K562 (cell line): Measurements from ENCODE around the gene JUN. TPM values are rescaled to one million over a fixed set of nuclear protein-coding genes. Genes with fewer than 3 reads are reported as not detected.

Experiments used
- BACH1 ChIP-seq: fragments of 200-800 bp; sonication (Bioruptor generic); IDR thresholded peaks from 2 replicates; pipeline ENCODE4 v1.6.1; 2016; ENCODE audit warnings: missing genetic modification characterization, missing compliant biosample characterization
- EGR1 ChIP-seq: fragments of 450-650 bp; conservative IDR thresholded peaks from 2 replicates; pipeline ENCODE4 v1.6.1; 2017; ENCODE audit warnings: mild to moderate bottlenecking
- EP400 ChIP-seq: fragments of 450-650 bp; IDR thresholded peaks from 2 replicates; pipeline ENCODE4 v1.6.1; 2017; ENCODE audit warnings: antibody characterized with exemption, mild to moderate bottlenecking, moderate library complexity
- FIP1L1 ChIP-seq: fragments of 200-400 bp; formaldehyde crosslinking; IDR thresholded peaks from 2 replicates; pipeline ENCODE4 v1.6.1; 2018; ENCODE audit warnings: mild to moderate bottlenecking, low read depth, low read length; ENCODE audit not compliant: poor library complexity, severe bottlenecking
- HDAC3 ChIP-seq: fragments of 450-650 bp; IDR thresholded peaks from 2 replicates; pipeline ENCODE4 v1.6.1; 2018; ENCODE audit warnings: borderline replicate concordance, mild to moderate bottlenecking, moderate library complexity; ENCODE audit not compliant: partially characterized antibody
- ILK ChIP-seq: fragments of 450-650 bp; IDR thresholded peaks from 2 replicates; pipeline ENCODE4 v1.6.1; 2016; ENCODE audit warnings: missing genetic modification characterization, low read depth, mild to moderate bottlenecking, missing compliant biosample characterization, moderate library complexity, borderline replicate concordance
- MEIS2 ChIP-seq: fragments of 450-650 bp; IDR thresholded peaks from 2 replicates; pipeline ENCODE4 v1.6.1; 2014; ENCODE audit warnings: mild to moderate bottlenecking; ENCODE audit not compliant: partially characterized antibody
- PHB2 ChIP-seq: fragments of 450-650 bp; IDR thresholded peaks from 2 replicates; pipeline ENCODE4 v1.6.1; 2017; ENCODE audit warnings: low read depth
- PRMT5 ChIP-seq: sonication (generic); formaldehyde crosslinking; IDR thresholded peaks from 2 replicates; pipeline ENCODE4 v1.5.0; 2020; ENCODE audit warnings: missing genetic modification reagents
- RBM34 ChIP-seq: fragments of 200-400 bp; formaldehyde crosslinking; IDR thresholded peaks from 2 replicates; pipeline ENCODE4 v1.6.1; 2018; ENCODE audit warnings: low read length, borderline replicate concordance; ENCODE audit not compliant: insufficient read depth
- SRSF1 ChIP-seq: fragments of 200-400 bp; formaldehyde crosslinking; IDR thresholded peaks from 2 replicates; pipeline ENCODE4 v1.6.1; 2017; ENCODE audit warnings: mild to moderate bottlenecking, low read depth, low read length, moderate library complexity
- TRIM28 ChIP-seq: fragments of 450-650 bp; IDR thresholded peaks from 2 replicates; pipeline ENCODE4 v1.6.1; 2017
- YBX1 ChIP-seq: fragments of 450-650 bp; IDR thresholded peaks from 2 replicates; pipeline ENCODE4 v1.7.1; 2016; ENCODE audit warnings: mild to moderate bottlenecking
- ZFPM2 ChIP-seq: fragments of 250-450 bp; sonication (Bioruptor Pico); IDR thresholded peaks from 2 replicates; pipeline ENCODE4 v1.5.1; 2022; ENCODE audit warnings: mild to moderate bottlenecking
- ZFX ChIP-seq: sonication (generic); formaldehyde crosslinking; IDR thresholded peaks from 2 replicates; pipeline ENCODE4 v1.8.0; 2022; ENCODE audit warnings: mild to moderate bottlenecking, missing genetic modification reagents, moderate library complexity
- ZNF316 ChIP-seq: fragments of 450-650 bp; IDR thresholded peaks from 2 replicates; pipeline ENCODE4 v1.6.1; 2016
- ZNF583 ChIP-seq: fragments of 250-450 bp; sonication (Bioruptor Pico); IDR thresholded peaks from 2 replicates; pipeline ENCODE4 v1.4.0; 2020
- polyA plus RNA-seq, 8 experiments: library from polyadenylated mRNA; depleted of rRNA in 4 of 8; stranded (reverse) in 5 of 8; unstranded in 3 of 8; fragments of >200 nt; fragmentation: Nextera tagmentation in 2 of 8; fragmentation: Illumina TruSeq in 1 of 8; extraction: Ambion mirVana in 2 of 8; extraction: Trizol in 1 of 8; gene quantifications; 2 replicates each; pipeline versions ENCODE4 v1.2.1 to v1.2.3, GENCODE V29; 2011 to 2014; ENCODE audit warnings: inconsistent platforms in 1 of 8, missing spikeins in 1 of 8
- total RNA-seq, 7 experiments: library from RNA; depleted of rRNA in 6 of 7; stranded (reverse); fragments of >200 nt in 6 of 7; fragmentation: Illumina TruSeq in 2 of 7; extraction: Trizol in 2 of 7; gene quantifications; 2 replicates each; pipeline versions ENCODE4 v1.2.1 to v1.2.3, GENCODE V29; 2011 to 2021; ENCODE audit warnings: low replicate concordance in 1 of 7
- TF ChIP-seq, protein P1 (sequence below): sonication (generic); formaldehyde crosslinking; IDR thresholded peaks from 2 replicates; pipeline ENCODE4 v1.8.1; 2023; ENCODE audit warnings: mild to moderate bottlenecking, missing genetic modification reagents
- TF ChIP-seq, protein P2 (sequence below): fragments of 250-450 bp; sonication (Bioruptor Pico); IDR thresholded peaks from 2 replicates; pipeline ENCODE4 v1.9.0; 2021; ENCODE audit warnings: mild to moderate bottlenecking
- TF ChIP-seq, protein P3 (sequence below): conservative IDR thresholded peaks from 2 replicates; pipeline ENCODE4 v1.6.1; 2011; ENCODE audit warnings: low read depth, mild to moderate bottlenecking, low read length; ENCODE audit not compliant: control insufficient read depth
- TF ChIP-seq, protein P4 (sequence below): sonication (generic); formaldehyde crosslinking; IDR thresholded peaks from 2 replicates; pipeline ENCODE4 v1.9.0; 2022; ENCODE audit warnings: mild to moderate bottlenecking, missing genetic modification reagents
- TF ChIP-seq, protein P5 (sequence below): fragments of 250-450 bp; sonication (Bioruptor Pico); IDR thresholded peaks from 2 replicates; pipeline ENCODE4 v1.4.0; 2020; ENCODE audit warnings: mild to moderate bottlenecking, moderate library complexity

The JUN gene
- total and polyA plus RNA-seq, 9 of the 15 experiments (the other 6 are each of a cell fraction or from before 2014, with no cell fraction given) = 0.32 to 23.4 (median 4.0) TPM

DNA sequence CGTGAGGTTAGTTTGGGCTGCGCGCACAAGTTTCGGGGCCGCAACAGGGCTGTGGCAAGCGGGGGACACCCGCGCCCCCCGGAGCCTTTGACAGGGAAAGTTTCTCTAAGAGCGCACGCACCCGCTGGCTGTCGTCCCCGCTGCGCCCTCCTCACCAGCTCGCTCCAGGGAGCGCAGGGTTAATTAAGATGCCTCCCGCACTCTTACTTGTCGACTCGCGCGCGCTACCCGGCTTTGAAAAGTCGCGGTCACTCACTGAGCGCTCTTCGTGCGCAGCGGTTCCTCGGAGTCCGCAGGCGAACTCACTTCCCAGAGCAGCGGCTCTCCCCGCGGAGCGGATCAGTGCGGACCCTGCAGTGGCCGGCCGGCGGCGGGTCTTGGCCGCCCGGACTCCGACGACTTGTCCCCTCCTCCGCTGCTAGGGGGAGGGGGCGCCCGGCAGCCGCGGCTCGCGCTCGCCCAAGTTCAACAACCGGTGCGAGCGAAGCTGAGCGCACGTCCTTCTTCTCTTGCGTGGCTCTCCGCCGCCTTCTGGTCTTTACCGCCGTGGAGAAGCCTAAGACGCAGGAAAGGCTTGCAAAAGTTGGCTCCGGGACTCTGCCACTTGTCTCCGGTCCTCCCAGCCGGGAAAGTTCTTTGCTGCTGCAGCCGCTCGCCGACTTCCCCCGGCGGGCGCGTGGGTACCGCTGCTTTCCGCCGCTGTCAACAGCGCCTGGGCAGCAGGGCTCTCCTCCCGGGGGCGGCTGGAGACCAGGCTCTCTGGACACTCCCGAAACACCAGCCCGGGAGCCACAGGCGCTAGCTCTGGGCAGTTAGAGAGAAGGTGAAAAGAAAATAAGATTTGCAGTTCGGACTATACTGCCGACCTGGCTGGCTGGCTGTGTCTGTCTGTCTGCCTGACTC, 506 bp downstream of the JUN start (continued):
- TF ChIP-seq, protein P1, sequence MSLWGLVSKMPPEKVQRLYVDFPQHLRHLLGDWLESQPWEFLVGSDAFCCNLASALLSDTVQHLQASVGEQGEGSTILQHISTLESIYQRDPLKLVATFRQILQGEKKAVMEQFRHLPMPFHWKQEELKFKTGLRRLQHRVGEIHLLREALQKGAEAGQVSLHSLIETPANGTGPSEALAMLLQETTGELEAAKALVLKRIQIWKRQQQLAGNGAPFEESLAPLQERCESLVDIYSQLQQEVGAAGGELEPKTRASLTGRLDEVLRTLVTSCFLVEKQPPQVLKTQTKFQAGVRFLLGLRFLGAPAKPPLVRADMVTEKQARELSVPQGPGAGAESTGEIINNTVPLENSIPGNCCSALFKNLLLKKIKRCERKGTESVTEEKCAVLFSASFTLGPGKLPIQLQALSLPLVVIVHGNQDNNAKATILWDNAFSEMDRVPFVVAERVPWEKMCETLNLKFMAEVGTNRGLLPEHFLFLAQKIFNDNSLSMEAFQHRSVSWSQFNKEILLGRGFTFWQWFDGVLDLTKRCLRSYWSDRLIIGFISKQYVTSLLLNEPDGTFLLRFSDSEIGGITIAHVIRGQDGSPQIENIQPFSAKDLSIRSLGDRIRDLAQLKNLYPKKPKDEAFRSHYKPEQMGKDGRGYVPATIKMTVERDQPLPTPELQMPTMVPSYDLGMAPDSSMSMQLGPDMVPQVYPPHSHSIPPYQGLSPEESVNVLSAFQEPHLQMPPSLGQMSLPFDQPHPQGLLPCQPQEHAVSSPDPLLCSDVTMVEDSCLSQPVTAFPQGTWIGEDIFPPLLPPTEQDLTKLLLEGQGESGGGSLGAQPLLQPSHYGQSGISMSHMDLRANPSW = no peak
- TF ChIP-seq HDAC3 = peak; percentile 9
- TF ChIP-seq PRMT5 (CRISPR knock-in tag) = no peak
- TF ChIP-seq, protein P2, sequence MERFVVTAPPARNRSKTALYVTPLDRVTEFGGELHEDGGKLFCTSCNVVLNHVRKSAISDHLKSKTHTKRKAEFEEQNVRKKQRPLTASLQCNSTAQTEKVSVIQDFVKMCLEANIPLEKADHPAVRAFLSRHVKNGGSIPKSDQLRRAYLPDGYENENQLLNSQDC = peak; percentile 51; the same call in 1 of the 2 replicates
- no peak; the same call in 1 of the 2 replicates for TF ChIP-seq BACH1 (tag)
- TF ChIP-seq, protein P3, sequence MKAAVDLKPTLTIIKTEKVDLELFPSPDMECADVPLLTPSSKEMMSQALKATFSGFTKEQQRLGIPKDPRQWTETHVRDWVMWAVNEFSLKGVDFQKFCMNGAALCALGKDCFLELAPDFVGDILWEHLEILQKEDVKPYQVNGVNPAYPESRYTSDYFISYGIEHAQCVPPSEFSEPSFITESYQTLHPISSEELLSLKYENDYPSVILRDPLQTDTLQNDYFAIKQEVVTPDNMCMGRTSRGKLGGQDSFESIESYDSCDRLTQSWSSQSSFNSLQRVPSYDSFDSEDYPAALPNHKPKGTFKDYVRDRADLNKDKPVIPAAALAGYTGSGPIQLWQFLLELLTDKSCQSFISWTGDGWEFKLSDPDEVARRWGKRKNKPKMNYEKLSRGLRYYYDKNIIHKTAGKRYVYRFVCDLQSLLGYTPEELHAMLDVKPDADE = peak; percentile 80
- TF ChIP-seq EGR1 = no peak
- TF ChIP-seq SRSF1 = no peak
- TF ChIP-seq, protein P4, sequence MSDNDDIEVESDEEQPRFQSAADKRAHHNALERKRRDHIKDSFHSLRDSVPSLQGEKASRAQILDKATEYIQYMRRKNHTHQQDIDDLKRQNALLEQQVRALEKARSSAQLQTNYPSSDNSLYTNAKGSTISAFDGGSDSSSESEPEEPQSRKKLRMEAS = no peak
- TF ChIP-seq, protein P5, sequence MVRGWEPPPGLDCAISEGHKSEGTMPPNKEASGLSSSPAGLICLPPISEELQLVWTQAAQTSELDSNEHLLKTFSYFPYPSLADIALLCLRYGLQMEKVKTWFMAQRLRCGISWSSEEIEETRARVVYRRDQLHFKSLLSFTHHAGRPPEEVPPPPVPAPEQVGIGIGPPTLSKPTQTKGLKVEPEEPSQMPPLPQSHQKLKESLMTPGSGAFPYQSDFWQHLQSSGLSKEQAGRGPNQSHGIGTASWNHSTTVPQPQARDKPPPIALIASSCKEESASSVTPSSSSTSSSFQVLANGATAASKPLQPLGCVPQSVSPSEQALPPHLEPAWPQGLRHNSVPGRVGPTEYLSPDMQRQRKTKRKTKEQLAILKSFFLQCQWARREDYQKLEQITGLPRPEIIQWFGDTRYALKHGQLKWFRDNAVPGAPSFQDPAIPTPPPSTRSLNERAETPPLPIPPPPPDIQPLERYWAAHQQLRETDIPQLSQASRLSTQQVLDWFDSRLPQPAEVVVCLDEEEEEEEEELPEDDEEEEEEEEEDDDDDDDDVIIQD (CRISPR knock-in tag) = no peak
- no peak for TF ChIP-seq MEIS2
- no peak for TF ChIP-seq RBM34
- TF ChIP-seq ZNF316 = no peak
- no peak for TF ChIP-seq TRIM28
- no peak for TF ChIP-seq ZFPM2
- TF ChIP-seq ZNF583 (CRISPR knock-in tag) = 0 out of 2 replicates have a peak, but pooled peaks have one; percentile 27
- TF ChIP-seq ZFX (CRISPR knock-in tag) = peak; percentile 20; the same call in 1 of the 2 replicates
- TF ChIP-seq FIP1L1 = peak; percentile 27
- no peak for TF ChIP-seq EP400
- TF ChIP-seq ILK = no peak
- no peak for TF ChIP-seq YBX1
- no peak for TF ChIP-seq PHB2
